D721Med (cell line): ENCODE data around the gene SLC25A45.

Source experiments
- DNase-seq: peaks from one replicate; pipeline ENCODE4 v3.0.0; 2011; ENCODE audit warnings: low spot score; ENCODE audit not compliant: insufficient read length
- FAIRE-seq: peaks from 2 replicates; lab custom pipeline; 2011; peaks lifted over from hg19 to GRCh38; lab: Jason Lieb, UNC
- TF ChIP-seq, protein P1 (sequence below): IDR thresholded peaks from 2 replicates; pipeline ENCODE4 v1.5.1; 2012; ENCODE audit warnings: mild to moderate bottlenecking, control low read depth; ENCODE audit not compliant: insufficient read depth; ENCODE audit errors: missing control alignments

The SLC25A45 gene

DNA sequence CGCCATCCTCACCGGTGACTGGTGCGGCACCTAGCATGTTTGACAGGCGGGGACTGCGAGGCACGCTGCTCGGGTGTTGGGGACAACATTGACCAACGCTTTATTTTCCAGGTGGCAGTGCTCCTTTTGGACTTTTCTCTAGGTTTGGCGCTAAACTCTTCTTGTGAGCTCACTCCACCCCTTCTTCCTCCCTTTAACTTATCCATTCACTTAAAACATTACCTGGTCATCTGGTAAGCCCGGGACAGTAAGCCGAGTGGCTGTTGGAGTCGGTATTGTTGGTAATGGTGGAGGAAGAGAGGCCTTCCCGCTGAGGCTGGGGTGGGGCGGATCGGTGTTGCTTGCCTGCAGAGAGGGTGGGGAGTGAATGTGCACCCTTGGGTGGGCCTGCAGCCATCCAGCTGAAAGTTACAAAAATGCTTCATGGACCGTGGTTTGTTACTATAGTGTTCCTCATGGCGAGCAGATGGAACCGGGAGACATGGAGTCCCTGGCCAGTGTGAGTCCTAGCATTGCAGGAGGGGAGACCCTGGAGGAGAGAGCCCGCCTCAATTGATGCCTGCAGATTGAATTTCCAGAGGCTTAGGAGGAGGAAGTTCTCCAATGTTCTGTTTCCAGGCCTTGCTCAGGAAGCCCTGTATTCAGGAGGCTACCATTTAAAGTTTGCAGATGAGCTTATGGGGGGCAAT lies 41.2 kb upstream of the SLC25A45 start:
- TF ChIP-seq, protein P1, sequence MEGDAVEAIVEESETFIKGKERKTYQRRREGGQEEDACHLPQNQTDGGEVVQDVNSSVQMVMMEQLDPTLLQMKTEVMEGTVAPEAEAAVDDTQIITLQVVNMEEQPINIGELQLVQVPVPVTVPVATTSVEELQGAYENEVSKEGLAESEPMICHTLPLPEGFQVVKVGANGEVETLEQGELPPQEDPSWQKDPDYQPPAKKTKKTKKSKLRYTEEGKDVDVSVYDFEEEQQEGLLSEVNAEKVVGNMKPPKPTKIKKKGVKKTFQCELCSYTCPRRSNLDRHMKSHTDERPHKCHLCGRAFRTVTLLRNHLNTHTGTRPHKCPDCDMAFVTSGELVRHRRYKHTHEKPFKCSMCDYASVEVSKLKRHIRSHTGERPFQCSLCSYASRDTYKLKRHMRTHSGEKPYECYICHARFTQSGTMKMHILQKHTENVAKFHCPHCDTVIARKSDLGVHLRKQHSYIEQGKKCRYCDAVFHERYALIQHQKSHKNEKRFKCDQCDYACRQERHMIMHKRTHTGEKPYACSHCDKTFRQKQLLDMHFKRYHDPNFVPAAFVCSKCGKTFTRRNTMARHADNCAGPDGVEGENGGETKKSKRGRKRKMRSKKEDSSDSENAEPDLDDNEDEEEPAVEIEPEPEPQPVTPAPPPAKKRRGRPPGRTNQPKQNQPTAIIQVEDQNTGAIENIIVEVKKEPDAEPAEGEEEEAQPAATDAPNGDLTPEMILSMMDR = no peak
- DNase-seq (no peak), FAIRE-seq (no peak)

DNA sequence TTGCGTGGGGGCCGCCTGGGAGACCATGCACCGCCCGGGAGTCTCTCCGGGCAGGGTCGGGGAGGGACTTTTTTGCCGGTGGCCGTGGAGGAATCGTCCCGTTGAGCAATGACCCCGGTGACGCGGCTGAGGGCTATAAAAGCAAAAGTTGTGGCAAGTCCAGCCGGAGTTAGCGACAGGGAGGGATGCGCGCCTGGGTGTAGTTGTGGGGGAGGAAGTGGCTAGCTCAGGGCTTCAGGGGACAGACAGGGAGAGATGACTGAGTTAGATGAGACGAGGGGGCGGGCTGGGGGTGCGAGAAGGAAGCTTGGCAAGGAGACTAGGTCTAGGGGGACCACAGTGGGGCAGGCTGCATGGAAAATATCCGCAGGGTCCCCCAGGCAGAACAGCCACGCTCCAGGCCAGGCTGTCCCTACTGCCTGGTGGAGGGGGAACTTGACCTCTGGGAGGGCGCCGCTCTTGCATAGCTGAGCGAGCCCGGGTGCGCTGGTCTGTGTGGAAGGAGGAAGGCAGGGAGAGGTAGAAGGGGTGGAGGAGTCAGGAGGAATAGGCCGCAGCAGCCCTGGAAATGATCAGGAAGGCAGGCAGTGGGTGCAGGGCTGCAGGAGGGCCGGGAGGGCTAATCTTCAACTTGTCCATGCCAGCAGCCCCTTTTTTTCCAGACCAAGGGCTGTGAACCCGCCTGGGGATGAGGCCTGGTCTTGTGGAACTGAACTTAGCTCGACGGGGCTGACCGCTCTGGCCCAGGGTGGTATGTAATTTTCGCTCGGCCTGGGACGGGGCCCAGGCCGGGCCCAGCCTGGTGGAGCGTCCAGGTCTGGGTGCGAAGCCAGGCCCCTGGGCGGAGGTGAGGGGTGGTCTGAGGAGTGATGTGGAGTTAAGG lies 40.4 kb upstream of the SLC25A45 start, which contains the start of gene NEAT1:
Gene NEAT1 (plus strand): TSS at position 166 of the 883 bp plus-strand sequence.
- TF ChIP-seq, protein P1 = no peak
- FAIRE-seq = no peak
- no peak for DNase-seq

DNA sequence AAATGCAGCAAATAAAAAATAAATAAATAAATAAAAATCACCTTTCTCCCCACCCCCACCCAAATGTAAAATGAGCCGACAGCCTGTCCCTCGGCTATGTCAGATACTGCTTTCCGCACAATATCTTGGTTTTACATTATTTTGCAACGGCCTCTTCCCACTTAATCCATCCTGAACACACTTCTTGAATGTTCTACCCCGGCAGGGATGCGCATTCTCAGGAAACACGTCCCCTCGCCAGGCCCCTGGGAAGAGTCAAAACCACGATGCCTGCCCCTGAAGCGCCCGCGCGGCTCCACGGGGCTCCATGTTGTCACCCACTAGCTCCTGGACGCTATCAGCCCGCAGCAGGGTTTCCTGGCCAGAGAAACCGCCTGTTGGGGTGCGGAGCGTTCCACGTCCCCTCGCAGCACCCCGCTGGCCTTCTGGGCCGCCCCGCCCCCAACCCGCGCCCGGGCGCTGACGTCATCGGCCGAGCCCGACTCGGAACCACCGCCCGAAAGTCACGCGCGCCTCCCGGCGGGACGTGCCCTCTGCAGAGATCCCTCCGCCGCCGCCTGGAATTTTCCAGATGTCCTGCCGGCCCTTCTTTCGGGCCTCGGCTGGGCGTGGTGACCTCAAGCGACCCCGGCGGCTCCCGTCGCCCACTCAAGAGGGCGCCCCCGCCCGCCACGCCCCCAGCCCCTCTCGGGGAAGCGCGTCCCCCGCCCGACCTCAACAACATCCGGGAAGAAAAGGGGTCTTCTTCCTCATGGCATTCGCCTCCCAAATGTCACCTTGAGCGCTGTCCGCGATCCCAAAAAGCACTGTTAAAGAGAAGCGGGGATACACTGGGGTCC lies 39.6 kb upstream of the SLC25A45 start:
- DNase-seq = peak; percentile 61
- FAIRE-seq = no peak
- TF ChIP-seq, protein P1 = no peak

DNA sequence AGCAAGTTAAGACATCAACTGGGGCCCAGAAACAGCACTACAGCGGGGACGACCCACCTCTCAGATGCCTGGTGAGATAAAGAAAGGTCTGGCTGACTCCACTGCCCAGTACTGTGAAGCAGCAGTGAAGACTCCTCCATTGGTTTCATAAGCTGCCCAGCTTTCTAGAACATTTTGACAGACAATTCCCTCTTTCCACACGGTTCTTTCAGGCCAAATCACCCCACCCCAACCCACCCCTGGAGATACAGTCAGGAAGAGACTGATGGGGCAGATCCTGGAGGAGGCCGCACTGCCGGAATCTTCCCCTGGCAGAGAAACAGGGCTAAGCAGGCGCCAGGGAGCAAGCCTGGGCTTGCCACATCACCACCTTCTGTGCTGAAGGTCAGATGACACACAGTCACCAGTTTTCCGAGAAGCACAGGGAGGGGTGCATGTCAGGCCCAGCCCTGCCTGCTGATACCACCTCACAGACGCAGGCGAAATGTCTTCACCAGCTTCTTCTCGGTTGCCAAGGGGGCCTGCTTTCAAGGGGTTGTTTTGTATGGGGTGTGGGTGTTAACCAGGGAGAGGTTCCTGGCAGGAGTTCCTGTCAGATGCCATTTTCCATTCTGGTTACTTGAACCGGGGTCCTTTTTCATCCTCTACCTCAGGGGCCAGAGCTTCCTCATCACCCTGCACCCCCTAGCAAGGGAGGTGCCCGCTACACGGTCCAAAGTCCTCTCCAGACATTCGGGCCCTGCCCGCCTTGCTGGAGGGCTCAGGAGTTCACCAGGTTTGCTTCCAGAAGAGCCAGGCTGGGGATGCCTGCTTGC lies 38.7 kb upstream of the SLC25A45 start:
- no peak for FAIRE-seq

DNA sequence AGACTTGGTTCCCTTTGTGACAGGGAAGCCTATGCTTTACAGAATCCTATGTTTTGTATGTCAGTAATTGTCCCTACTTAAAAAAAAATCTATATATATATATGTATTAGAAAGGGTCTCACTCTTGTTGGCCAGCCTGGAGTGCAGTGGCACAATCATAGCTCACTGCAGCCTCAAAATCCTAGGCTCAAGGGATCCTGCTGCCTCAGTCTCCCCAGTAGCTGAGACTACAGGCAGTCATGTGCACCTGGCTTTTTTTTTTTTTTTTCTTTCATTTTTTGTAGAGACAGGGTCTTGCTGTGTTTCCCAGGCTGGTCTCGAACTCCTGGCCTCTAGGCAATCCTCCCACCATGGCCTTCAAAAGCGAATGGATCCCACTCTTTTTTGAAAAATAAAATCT lies 38.1 kb upstream of the SLC25A45 start:
- FAIRE-seq = no peak
- TF ChIP-seq, protein P1 = no peak

More for the DNA sequence above, 38.7 kb upstream of the SLC25A45 start:
- TF ChIP-seq, protein P1 = no peak
- DNase-seq = no peak

More for the DNA sequence above, 38.1 kb upstream of the SLC25A45 start:
- DNase-seq = no peak
